Measurements from ENCODE around the gene SLC6A11. TPM values are rescaled to one million over a fixed set of nuclear protein-coding genes. Genes with fewer than 3 reads are reported as not detected.

SLC6A11 gene
- total and polyA plus RNA-seq, 2 donors (not counting 1 experiment from before 2014, with no cell fraction given), result not detected

DNA sequence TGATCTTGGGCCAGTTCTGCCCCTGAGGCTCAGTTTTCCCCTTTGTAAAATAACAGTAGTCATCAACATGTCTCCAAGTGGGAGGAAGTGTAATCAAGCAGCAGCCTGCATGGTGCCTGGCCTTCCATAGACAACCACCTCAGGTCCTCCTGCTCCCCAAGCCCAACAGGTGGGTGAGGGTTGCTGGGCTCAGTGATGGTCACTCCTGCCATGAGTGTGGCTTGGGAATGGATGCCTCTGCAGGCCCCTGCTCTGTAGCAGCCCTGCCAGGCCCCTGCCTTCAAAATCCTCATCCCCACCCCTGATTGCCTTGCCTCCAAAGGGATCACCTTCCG is 117.4 kb downstream of the SLC6A11 start:
- Mint-ChIP-seq H3K4me3 (no peak overlapping the region), H3K9me3 (ENCODE audit: insufficient read depth) (no peaks in the 10 kb centered on the region), H3K4me1 (no peaks in the 10 kb centered on the region), H3K27ac (no peak overlapping the region), H3K27me3 (peaks cover 17% of the 10 kb centered on the region)
- ATAC-seq (ENCODE audit: low read depth) (no peak), DNase-seq (no peak)
- ChIA-PET POLR2A (no interaction called here), CTCF (no interaction called here)
- no peaks in the 10 kb centered on the region for H3K79me2 ChIP-seq (ENCODE audit: control insufficient read depth, insufficient read depth, low read length)
- intact Hi-C loops (cut with micrococcal nuclease), result no loop called here
- peaks cover 0 to 3% (median 0%) of the 10 kb centered on the region in 3 donors for H3K9me3 ChIP-seq (ENCODE audit: control extremely low read depth in 1 of 3, control insufficient read depth in 2 of 3, insufficient read depth in 1 of 3, low read length in 2 of 3)
- H4K20me1 ChIP-seq (ENCODE audit: control insufficient read depth, insufficient read depth, low read length, poor library complexity, severe bottlenecking), result no peaks in the 10 kb centered on the region
- no peaks in the 10 kb centered on the region for H3K4me1 ChIP-seq (ENCODE audit: control insufficient read depth in 2 of 2, insufficient read depth in 2 of 2, low read length in 2 of 2)
- no peaks in the 10 kb centered on the region for H3K27me3 ChIP-seq (replicated peaks in 1 of 4; ENCODE audit: control extremely low read depth in 1 of 4, control insufficient read depth in 3 of 4, insufficient read depth in 4 of 4, low read length in 3 of 4)
- no peak overlapping the region for H3K27ac ChIP-seq (ENCODE audit: low read length in 2 of 2)
- WGBS (ENCODE audit: insufficient coverage), result 100% methylated on average over 1 of the region's 1 CpG
- H2AFZ ChIP-seq (ENCODE audit: insufficient read depth, low read depth, low read length, poor library complexity, severe bottlenecking), result no peak overlapping the region
- H3K36me3 ChIP-seq (replicated peaks in 1 of 2; ENCODE audit: control extremely low read depth in 1 of 2, control insufficient read depth in 1 of 2, extremely low read depth in 1 of 2, insufficient read depth in 2 of 2, low read length in 1 of 2), result no peaks in the 10 kb centered on the region
- no peak for TF ChIP-seq EZH2 (IDR thresholded peaks at IDR 0.05; ENCODE audit: borderline replicate concordance, insufficient read depth, low read depth, low read length, poor library complexity, severe bottlenecking)
- TF ChIP-seq CTCF (IDR thresholded peaks at IDR 0.05), result no peak
- H3K9ac ChIP-seq (ENCODE audit: low read length), result no peak overlapping the region
- H3K4me2 ChIP-seq (replicated peaks; ENCODE audit: low read depth, low read length, poor library complexity, severe bottlenecking), result no peak overlapping the region
- no peak overlapping the region for H3K4me3 ChIP-seq (ENCODE audit: control extremely low read depth in 1 of 5, extremely low read depth in 1 of 5, insufficient read depth in 1 of 5, low read depth in 2 of 5, low read length in 4 of 5)

DNA sequence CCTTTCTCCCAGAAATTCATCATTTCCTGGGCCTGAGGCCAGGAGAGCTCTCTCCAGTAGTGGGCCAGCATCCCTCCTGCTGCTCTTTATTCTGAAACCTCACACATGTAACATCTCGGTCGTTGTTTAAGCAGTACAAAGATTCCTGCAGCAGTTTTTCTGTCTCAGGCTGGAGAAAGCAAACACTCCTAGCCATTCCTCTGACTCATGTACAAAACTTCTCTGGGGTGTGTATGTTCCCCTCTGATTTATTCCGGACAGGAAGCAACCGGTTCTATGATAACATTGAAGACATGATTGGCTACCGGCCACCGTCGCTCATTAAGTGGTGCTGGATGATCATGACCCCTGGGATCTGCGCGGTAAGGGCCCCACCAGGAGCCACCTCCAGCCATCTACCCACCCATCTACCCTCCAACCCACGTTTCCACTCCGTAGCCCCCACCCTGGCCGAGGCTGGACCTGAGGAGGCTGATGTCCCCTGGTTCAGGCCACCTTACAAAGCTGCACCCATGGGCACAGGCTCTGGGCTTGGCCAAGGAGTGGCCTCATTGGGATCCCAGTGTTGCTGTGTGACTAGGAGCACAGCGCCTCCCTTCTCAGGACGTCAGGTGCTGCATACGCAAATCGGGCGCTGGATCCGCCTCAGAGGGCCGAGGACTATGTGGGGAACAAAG is 117.9 kb downstream of the SLC6A11 start:
- POLR2A ChIA-PET, result no interaction called here
- CTCF ChIA-PET, result no interaction called here
- H3K36me3 ChIP-seq (replicated peaks in 1 of 2; ENCODE audit: control extremely low read depth in 1 of 2, control insufficient read depth in 1 of 2, extremely low read depth in 1 of 2, insufficient read depth in 2 of 2, low read length in 1 of 2), result no peaks in the 10 kb centered on the region
- no peak overlapping the region for H3K27ac Mint-ChIP-seq
- no peaks in the 10 kb centered on the region for H4K20me1 ChIP-seq (ENCODE audit: control insufficient read depth, insufficient read depth, low read length, poor library complexity, severe bottlenecking)
- H3K4me2 ChIP-seq (replicated peaks; ENCODE audit: low read depth, low read length, poor library complexity, severe bottlenecking), result no peak overlapping the region
- no peak overlapping the region for H2AFZ ChIP-seq (ENCODE audit: insufficient read depth, low read depth, low read length, poor library complexity, severe bottlenecking)
- H3K27me3 ChIP-seq (replicated peaks in 1 of 4; ENCODE audit: control extremely low read depth in 1 of 4, control insufficient read depth in 3 of 4, insufficient read depth in 4 of 4, low read length in 3 of 4), result no peaks in the 10 kb centered on the region
- H3K9ac ChIP-seq (ENCODE audit: low read length), result no peak overlapping the region
- ATAC-seq (ENCODE audit: low read depth) (no peak), DNase-seq (no peak)
- 89% methylated on average over 15 of the region's 19 CpGs for WGBS (ENCODE audit: insufficient coverage)
- no peak overlapping the region for H3K4me3 Mint-ChIP-seq
- TF ChIP-seq EZH2 (IDR thresholded peaks at IDR 0.05; ENCODE audit: borderline replicate concordance, insufficient read depth, low read depth, low read length, poor library complexity, severe bottlenecking) (no peak), CTCF (IDR thresholded peaks at IDR 0.05) (no peak)
- no peaks in the 10 kb centered on the region for H3K4me1 ChIP-seq (ENCODE audit: control insufficient read depth in 2 of 2, insufficient read depth in 2 of 2, low read length in 2 of 2)
- intact Hi-C loops (cut with micrococcal nuclease), result no loop called here
- H3K27me3 Mint-ChIP-seq, result peaks cover 18% of the 10 kb centered on the region
- H3K9me3 ChIP-seq (ENCODE audit: control extremely low read depth in 1 of 3, control insufficient read depth in 2 of 3, insufficient read depth in 1 of 3, low read length in 2 of 3), result peaks cover 0 to 3% (median 0%) of the 10 kb centered on the region in 3 donors
- H3K79me2 ChIP-seq (ENCODE audit: control insufficient read depth, insufficient read depth, low read length), result no peaks in the 10 kb centered on the region
- H3K9me3 Mint-ChIP-seq (ENCODE audit: insufficient read depth), result no peaks in the 10 kb centered on the region
- H3K4me1 Mint-ChIP-seq, result no peaks in the 10 kb centered on the region
- H3K27ac ChIP-seq (ENCODE audit: low read length in 2 of 2), result no peak overlapping the region
- H3K4me3 ChIP-seq (ENCODE audit: control extremely low read depth in 1 of 5, extremely low read depth in 1 of 5, insufficient read depth in 1 of 5, low read depth in 2 of 5, low read length in 4 of 5), result no peak overlapping the region

Measured in B cell (primary cell).